HCT116 (cell line): ENCODE results near the gene OBSL1.

Source experiments
- CEBPB ChIP-seq: IDR thresholded peaks from 2 replicates; pipeline ENCODE4 v1.6.1; 2012; ENCODE audit warnings: low read depth
- EZH2 ChIP-seq: fragments of 200-600 bp; sonication (generic); IDR thresholded peaks from 2 replicates; pipeline ENCODE4 v1.6.1; 2017; ENCODE audit warnings: antibody characterized with exemption, mixed run types
- POLR2A ChIP-seq: IDR thresholded peaks from 2 replicates; pipeline ENCODE4 v1.7.0; 2011; ENCODE audit warnings: borderline replicate concordance; ENCODE audit not compliant: insufficient read depth, insufficient read length; ENCODE audit errors: extremely low read depth
- POLR2AphosphoS5 ChIP-seq: IDR thresholded peaks from 2 replicates; pipeline ENCODE4 v1.6.1; 2011; ENCODE audit warnings: mild to moderate bottlenecking, low read depth, low read length, moderate library complexity
- RAD21 ChIP-seq: IDR thresholded peaks from 2 replicates; pipeline ENCODE4 v1.6.1; 2012; ENCODE audit warnings: low read depth, mild to moderate bottlenecking
- TF ChIP-seq, protein P1 (sequence below): IDR thresholded peaks from 2 replicates; pipeline ENCODE4 v1.6.1; 2012
- TF ChIP-seq, protein P2 (sequence below), 3 experiments: fragments of 200-600 bp in 1 of 3; sonication (generic) in 1 of 3; IDR thresholded peaks in 2 of 3; conservative IDR thresholded peaks in 1 of 3; 2 replicates each; pipeline ENCODE4 v1.5.1; 2012 to 2017; ENCODE audit warnings: low read depth in 2 of 3, low read length in 2 of 3, antibody characterized with exemption in 1 of 3, borderline replicate concordance in 1 of 3, control low read depth in 1 of 3, mild to moderate bottlenecking in 1 of 3, mixed read lengths in 1 of 3, mixed run types in 1 of 3, moderate library complexity in 1 of 3; ENCODE audit not compliant: insufficient read depth in 1 of 3

DNA sequence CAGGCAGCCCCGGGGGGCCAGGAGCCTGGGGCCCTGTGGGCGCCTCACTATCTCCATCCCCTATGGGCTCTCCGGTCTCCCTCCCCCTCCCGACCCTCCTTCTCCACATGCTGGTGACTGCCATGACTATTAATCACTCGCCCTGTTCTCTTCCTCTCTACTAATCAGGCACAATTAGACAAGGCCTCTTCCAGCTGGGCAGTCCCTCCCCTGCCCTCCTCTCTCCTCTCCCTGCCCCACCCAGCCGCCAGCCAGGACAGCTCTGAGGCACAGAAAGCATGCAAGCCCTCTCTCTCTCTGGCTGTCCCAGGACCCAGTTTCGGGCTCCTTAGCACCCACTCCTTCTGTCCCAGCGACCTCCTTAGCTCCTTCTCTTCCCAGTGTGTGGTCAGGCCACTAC lies 51.3 kb downstream of the OBSL1 start:
- no peak for TF ChIP-seq CEBPB
- TF ChIP-seq, protein P1, sequence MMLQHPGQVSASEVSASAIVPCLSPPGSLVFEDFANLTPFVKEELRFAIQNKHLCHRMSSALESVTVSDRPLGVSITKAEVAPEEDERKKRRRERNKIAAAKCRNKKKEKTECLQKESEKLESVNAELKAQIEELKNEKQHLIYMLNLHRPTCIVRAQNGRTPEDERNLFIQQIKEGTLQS, result no peak
- TF ChIP-seq EZH2, result no peak
- TF ChIP-seq, protein P2, sequence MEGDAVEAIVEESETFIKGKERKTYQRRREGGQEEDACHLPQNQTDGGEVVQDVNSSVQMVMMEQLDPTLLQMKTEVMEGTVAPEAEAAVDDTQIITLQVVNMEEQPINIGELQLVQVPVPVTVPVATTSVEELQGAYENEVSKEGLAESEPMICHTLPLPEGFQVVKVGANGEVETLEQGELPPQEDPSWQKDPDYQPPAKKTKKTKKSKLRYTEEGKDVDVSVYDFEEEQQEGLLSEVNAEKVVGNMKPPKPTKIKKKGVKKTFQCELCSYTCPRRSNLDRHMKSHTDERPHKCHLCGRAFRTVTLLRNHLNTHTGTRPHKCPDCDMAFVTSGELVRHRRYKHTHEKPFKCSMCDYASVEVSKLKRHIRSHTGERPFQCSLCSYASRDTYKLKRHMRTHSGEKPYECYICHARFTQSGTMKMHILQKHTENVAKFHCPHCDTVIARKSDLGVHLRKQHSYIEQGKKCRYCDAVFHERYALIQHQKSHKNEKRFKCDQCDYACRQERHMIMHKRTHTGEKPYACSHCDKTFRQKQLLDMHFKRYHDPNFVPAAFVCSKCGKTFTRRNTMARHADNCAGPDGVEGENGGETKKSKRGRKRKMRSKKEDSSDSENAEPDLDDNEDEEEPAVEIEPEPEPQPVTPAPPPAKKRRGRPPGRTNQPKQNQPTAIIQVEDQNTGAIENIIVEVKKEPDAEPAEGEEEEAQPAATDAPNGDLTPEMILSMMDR (IDR thresholded peaks at IDR 0.05 in 2 of 3, conservative IDR thresholded peaks at IDR 0.05 in 1 of 3; ENCODE audit: borderline replicate concordance in 1 of 3, insufficient read depth in 1 of 3, low read depth in 2 of 3, low read length in 2 of 3), result no peak
- no peak for TF ChIP-seq RAD21
- no peak for TF ChIP-seq POLR2A
- TF ChIP-seq POLR2AphosphoS5, result no peak
